Activated CD4-positive, alpha-beta T cell treated with anti-CD3 and anti-CD28 coated beads, Interleukin-2, amount 10 ng/mL, durations not matched to agents 7 days and 5 days (primary cell): ENCODE results near the gene GFER. TPM values are rescaled to one million over a fixed set of nuclear protein-coding genes. Genes with fewer than 3 reads are reported as not detected.
"Not testable (repeated sequence)": the region's sequence is repeated elsewhere in the genome, so short reads cannot be mapped to it uniquely, and the experiment has no call there.

Source experiments
- CTCF ChIA-PET: fragments of 350-600 bp; sonication (Branson Sonifier 250); formaldehyde crosslinking; loops from one replicate; lab custom pipeline; 2021; ENCODE audit warnings: antibody characterized with exemption; lab: Charles Lee
- POLR2A ChIA-PET: fragments of 350-600 bp; sonication (Branson Sonifier 250); formaldehyde crosslinking; loops from one replicate; lab custom pipeline; 2021; ENCODE audit warnings: antibody characterized with exemption; lab: Charles Lee
- DNase-seq: peaks from one replicate; pipeline ENCODE4 v3.0.0-alpha.2; 2020
- H3K27ac Mint-ChIP-seq: one replicate; pipeline ENCODE4 v1.8.0; 2021; ENCODE audit warnings: mild to moderate bottlenecking, moderate library complexity, mixed read lengths
- H3K27me3 Mint-ChIP-seq: one replicate; pipeline ENCODE4 v1.8.0; 2021; ENCODE audit warnings: mixed read lengths
- H3K36me3 Mint-ChIP-seq: one replicate; pipeline ENCODE4 v1.8.0; 2021; ENCODE audit warnings: low read depth, mixed read lengths
- H3K4me1 Mint-ChIP-seq: one replicate; pipeline ENCODE4 v1.8.0; 2021; ENCODE audit warnings: mixed read lengths
- H3K4me3 Mint-ChIP-seq: one replicate; pipeline ENCODE4 v1.8.0; 2021; ENCODE audit warnings: mild to moderate bottlenecking, moderate library complexity, mixed read lengths
- H3K9me3 Mint-ChIP-seq: one replicate; pipeline ENCODE4 v1.8.0; 2021; ENCODE audit warnings: mixed read lengths
- total RNA-seq, 2 experiments: library from RNA; stranded (reverse); gene quantifications; one replicate each; pipeline ENCODE4 v1.2.3, GENCODE V29; 2021

Gene GFER
- 10 to 100 TPM; 23.8 to 25.2 TPM for total RNA-seq

- Mint-ChIP-seq H3K36me3 (peaks cover 6% of the 10 kb centered on the region), H3K9me3 (no peaks in the 10 kb centered on the region)
- POLR2A ChIA-PET, result interaction anchor here (0.6 kb wide), 1 partner anchor 19 kb away, joined by 4 read pairs; the partner anchor contains the start of gene RPS2
Measured at GRCh38 chr16:1983544-1984346, at the start of gene GFER. Gene GFER (plus strand): TSS chr16:1984193. CDS start chr16:1984219, 26 bp downstream.

GRCh38 chr16:1936945-1937479, 47.0 kb upstream of the GFER start:
- no peaks in the 10 kb centered on the region for H3K27me3 Mint-ChIP-seq
- ChIA-PET CTCF (interaction anchor here (0.8 kb wide), 1 partner anchor 14 kb away, joined by 3 read pairs; no protein-coding TSS in a partner anchor), POLR2A (interaction anchor here (0.6 kb wide), 1 partner anchor 498 kb away, joined by 3 read pairs; no protein-coding TSS in a partner anchor)
- peaks cover 6% of the 10 kb centered on the region for H3K36me3 Mint-ChIP-seq
- H3K27ac Mint-ChIP-seq, result no peak overlapping the region
- peaks cover 8% of the 10 kb centered on the region for H3K4me1 Mint-ChIP-seq
- no peak for DNase-seq
- no peaks in the 10 kb centered on the region for H3K9me3 Mint-ChIP-seq
- no peak overlapping the region for H3K4me3 Mint-ChIP-seq

More at GRCh38 chr16:1983544-1984346, at the start of gene GFER:
- H3K27ac Mint-ChIP-seq, result peak within 1 kb of the TSS; percentile 74
- peaks cover 18% of the 10 kb centered on the region for H3K4me1 Mint-ChIP-seq
- peak; percentile 64 for DNase-seq
- H3K4me3 Mint-ChIP-seq, result peak within 1 kb of the TSS; percentile 80
- peaks cover 37% of the 10 kb centered on the region for H3K27me3 Mint-ChIP-seq
- CTCF ChIA-PET, result interaction anchor here (1.0 to 1.4 kb wide), 3 partner anchors 11 to 19 kb away, joined by 3 to 7 read pairs (median 4); partner anchors contain the start of gene RPS2

- no peak overlapping the region for H3K4me3 Mint-ChIP-seq
- DNase-seq, result no peak
- POLR2A ChIA-PET, result no interaction called here
- no peaks in the 10 kb centered on the region for H3K9me3 Mint-ChIP-seq
- CTCF ChIA-PET, result interaction anchor here (0.9 kb wide), 1 partner anchor 13 kb away, joined by 3 read pairs; no protein-coding TSS in a partner anchor
- peaks cover 6% of the 10 kb centered on the region for H3K36me3 Mint-ChIP-seq
- no peak overlapping the region for H3K27ac Mint-ChIP-seq
- H3K27me3 Mint-ChIP-seq, result no peaks in the 10 kb centered on the region
- H3K4me1 Mint-ChIP-seq, result peaks cover 13% of the 10 kb centered on the region
Measured at GRCh38 chr16:1938316-1938715, 45.7 kb upstream of the GFER start.

- DNase-seq, result no peak
- Mint-ChIP-seq H3K4me1 (peaks cover 17% of the 10 kb centered on the region), H3K9me3 (no peaks in the 10 kb centered on the region), H3K27me3 (no peaks in the 10 kb centered on the region), H3K4me3 (no peak overlapping the region), H3K27ac (peak overlapping the region; percentile 41), H3K36me3 (peaks cover 6% of the 10 kb centered on the region)
- POLR2A ChIA-PET, result no interaction called here
- CTCF ChIA-PET, result no interaction called here
Measured at GRCh38 chr16:1938910-1939309, 45.1 kb upstream of the GFER start.

- H3K27ac Mint-ChIP-seq, H3K4me3 Mint-ChIP-seq, H3K9me3 Mint-ChIP-seq, H3K36me3 Mint-ChIP-seq, DNase-seq, H3K27me3 Mint-ChIP-seq, POLR2A ChIA-PET: not testable (repeated sequence)
- CTCF ChIA-PET, result interaction anchor here (0.6 kb wide), 2 partner anchors 15 to 323 kb away, joined by 3 read pairs; partner anchors contain the start of gene RPL3L
- H3K4me1 Mint-ChIP-seq, result peaks cover 24% of the 10 kb centered on the region
Measured at GRCh38 chr16:1939833-1940232, 44.2 kb upstream of the GFER start.

GRCh38 chr16:1940273-1941161, 43.5 kb upstream of the GFER start:
- no peak for DNase-seq
- Mint-ChIP-seq H3K36me3 (peaks cover 6% of the 10 kb centered on the region), H3K4me1 (peaks cover 24% of the 10 kb centered on the region), H3K4me3 (no peak overlapping the region), H3K27me3 (no peaks in the 10 kb centered on the region), H3K9me3 (no peaks in the 10 kb centered on the region), H3K27ac (no peak overlapping the region)
- POLR2A ChIA-PET, result no interaction called here
- CTCF ChIA-PET, result interaction anchor here (0.5 to 0.6 kb wide), 3 partner anchors 14 to 324 kb away, joined by 3 read pairs; partner anchors contain the start of gene RPL3L

GRCh38 chr16:1941162-1942046, 42.6 kb upstream of the GFER start:
- no peaks in the 10 kb centered on the region for H3K27me3 Mint-ChIP-seq
- no peak for DNase-seq
- ChIA-PET CTCF (interaction anchor here (0.8 kb wide), 1 partner anchor 9 kb away, joined by 3 read pairs; no protein-coding TSS in a partner anchor), POLR2A (no interaction called here)
- H3K27ac Mint-ChIP-seq, result peak overlapping the region; percentile 17
- H3K4me3 Mint-ChIP-seq, result peak overlapping the region; percentile 82
- H3K4me1 Mint-ChIP-seq, result peaks cover 24% of the 10 kb centered on the region
- no peaks in the 10 kb centered on the region for H3K9me3 Mint-ChIP-seq
- peaks cover 6% of the 10 kb centered on the region for H3K36me3 Mint-ChIP-seq

GRCh38 chr16:1942047-1942809, 41.8 kb upstream of the GFER start:
- DNase-seq, result no peak
- POLR2A ChIA-PET, result no interaction called here
- Mint-ChIP-seq H3K27ac (peak overlapping the region; percentile 66), H3K36me3 (peaks cover 2% of the 10 kb centered on the region), H3K4me3 (peak overlapping the region; percentile 82), H3K27me3 (no peaks in the 10 kb centered on the region), H3K9me3 (no peaks in the 10 kb centered on the region), H3K4me1 (peaks cover 24% of the 10 kb centered on the region)
- CTCF ChIA-PET, result interaction anchor here (0.8 kb wide), 2 partner anchors 10 to 26 kb away, joined by 3 read pairs; no protein-coding TSS in a partner anchor

GRCh38 chr16:1942810-1943726, 40.9 kb upstream of the GFER start, which contains the start of gene MSRB1:
Gene MSRB1 (minus strand): TSS chr16:1943199. CDS start chr16:1943156, 43 bp downstream.
- POLR2A ChIA-PET, result no interaction called here
- H3K9me3 Mint-ChIP-seq, result no peaks in the 10 kb centered on the region
- H3K27me3 Mint-ChIP-seq, result no peaks in the 10 kb centered on the region
- peak within 1 kb of the TSS; percentile 82 for H3K27ac Mint-ChIP-seq
- CTCF ChIA-PET, result interaction anchor here (0.8 to 1.5 kb wide), 4 partner anchors 22 to 238 kb away, joined by 3 to 7 read pairs (median 3); partner anchors contain the start of genes NOXO1 and RPS2
- DNase-seq, result peak; percentile 100
- H3K36me3 Mint-ChIP-seq, result no peaks in the 10 kb centered on the region
- peak within 1 kb of the TSS; percentile 82 for H3K4me3 Mint-ChIP-seq
- H3K4me1 Mint-ChIP-seq, result peaks cover 24% of the 10 kb centered on the region

GRCh38 chr16:1944612-1945199, 39.3 kb upstream of the GFER start:
- Mint-ChIP-seq H3K4me1 (peaks cover 24% of the 10 kb centered on the region), H3K27me3 (no peaks in the 10 kb centered on the region), H3K9me3 (no peaks in the 10 kb centered on the region), H3K27ac (no peak overlapping the region), H3K4me3 (peak overlapping the region; percentile 82), H3K36me3 (no peaks in the 10 kb centered on the region)
- DNase-seq, result no peak
- POLR2A ChIA-PET, result no interaction called here
- CTCF ChIA-PET, result interaction anchor here (0.7 to 1.0 kb wide), 2 partner anchors 162 to 577 kb away, joined by 3 to 4 read pairs; partner anchors contain the start of genes NUBP2 and SPSB3
